Fibroblast of skin of right biceps (primary cell): ENCODE measurements around the gene SENP1.
"Not testable (repeated sequence)": the region's sequence is repeated elsewhere in the genome, so short reads cannot be mapped to it uniquely, and the experiment has no call there.

Experiments
- DNase-seq: peaks from one replicate; pipeline ENCODE4 v3.0.0-alpha.2; 2013

SENP1 gene

GRCh38 chr12:48105867-48106680, at the start of gene SENP1:
SENP1 (minus strand) TSS chr12:48106079; CDS start chr12:48101472, 4,607 bp downstream.
- DNase-seq: peak; percentile 89

- no peak for DNase-seq
Measured at GRCh38 chr12:48151103-48151771, 45.4 kb upstream of the SENP1 start.

- DNase-seq: no peak
Measured at GRCh38 chr12:48145981-48146380, 40.1 kb upstream of the SENP1 start.

- no peak for DNase-seq
Measured at GRCh38 chr12:48143898-48144297, 38.0 kb upstream of the SENP1 start.

GRCh38 chr12:48142818-48143674, 37.2 kb upstream of the SENP1 start:
- no peak for DNase-seq

GRCh38 chr12:48135027-48135426, 29.1 kb upstream of the SENP1 start:
- no peak for DNase-seq

GRCh38 chr12:48132826-48133225, 26.9 kb upstream of the SENP1 start:
- no peak for DNase-seq

GRCh38 chr12:48131517-48131916, 25.6 kb upstream of the SENP1 start:
- DNase-seq: no peak

GRCh38 chr12:48129376-48129775, 23.5 kb upstream of the SENP1 start:
- no peak for DNase-seq

GRCh38 chr12:48128800-48129199, 22.9 kb upstream of the SENP1 start:
- no peak for DNase-seq

GRCh38 chr12:48126953-48127630, 21.2 kb upstream of the SENP1 start:
- no peak for DNase-seq

GRCh38 chr12:48125985-48126384, 20.1 kb upstream of the SENP1 start:
- no peak for DNase-seq

- not testable (repeated sequence) for DNase-seq
Measured at GRCh38 chr12:48125542-48125941, 19.7 kb upstream of the SENP1 start.

- DNase-seq: no peak
Measured at GRCh38 chr12:48123169-48123568, 17.3 kb upstream of the SENP1 start.

- no peak for DNase-seq
Measured at GRCh38 chr12:48122065-48122834, 16.4 kb upstream of the SENP1 start.

GRCh38 chr12:48121522-48121921, 15.6 kb upstream of the SENP1 start:
- no peak for DNase-seq

- DNase-seq: no peak
Measured at GRCh38 chr12:48119834-48120195, 13.9 kb upstream of the SENP1 start.

GRCh38 chr12:48119078-48119833, 13.4 kb upstream of the SENP1 start, which contains the start of gene PFKM:
PFKM (plus strand) TSS chr12:48119364; CDS start chr12:48122775, 3,411 bp downstream.
- peak; percentile 90 for DNase-seq

GRCh38 chr12:48118284-48118871, 12.5 kb upstream of the SENP1 start:
- no peak for DNase-seq

- DNase-seq: no peak
Measured at GRCh38 chr12:48115957-48116356, 10.1 kb upstream of the SENP1 start.

- DNase-seq: not testable (repeated sequence)
Measured at GRCh38 chr12:48111312-48111693, 5.4 kb upstream of the SENP1 start.
